GM10266 (cell line): ENCODE data around the gene PHKG2.

Experiments
- DNase-seq: peaks from one replicate; pipeline ENCODE4 v3.0.0; 2012; ENCODE audit errors: extremely low spot score
- CTCF ChIP-seq: IDR thresholded peaks from 2 replicates; pipeline ENCODE4 v1.5.1; 2012; ENCODE audit warnings: mild to moderate bottlenecking, low read depth; ENCODE audit not compliant: control insufficient read depth, insufficient read depth; ENCODE audit errors: missing control alignments

PHKG2 gene

GRCh38 chr16:30794634-30795033 is 46.4 kb downstream of the PHKG2 start:
- no peak for DNase-seq
- no peak for TF ChIP-seq CTCF

GRCh38 chr16:30797670-30798309 is 49.6 kb downstream of the PHKG2 start:
- DNase-seq: no peak
- TF ChIP-seq CTCF: no peak
